Daoy (cell line): ENCODE data around the gene RPS6KA4. TPM values are rescaled to one million over a fixed set of nuclear protein-coding genes. Genes with fewer than 3 reads are reported as not detected.
"Not testable (repeated sequence)": the region's sequence is repeated elsewhere in the genome, so short reads cannot be mapped to it uniquely, and the experiment has no call there.

Experiments
- DNase-seq: peaks from one replicate; pipeline ENCODE4 v3.0.0-alpha.2; 2015; ENCODE audit warnings: low read depth
- total RNA-seq: library from RNA; depleted of rRNA; stranded (reverse); fragments of >200 nt; shearing (Covaris generic); gene quantifications from 2 replicates; pipeline ENCODE4 v1.2.3, GENCODE V29; 2014

Gene RPS6KA4
- total RNA-seq, 1 experiment from 2014 or later, result 28.7 TPM

- DNase-seq, result peak; percentile 62
Observed at GRCh38 chr11:64385945-64386704, 27.2 kb downstream of the RPS6KA4 start.

DNA sequence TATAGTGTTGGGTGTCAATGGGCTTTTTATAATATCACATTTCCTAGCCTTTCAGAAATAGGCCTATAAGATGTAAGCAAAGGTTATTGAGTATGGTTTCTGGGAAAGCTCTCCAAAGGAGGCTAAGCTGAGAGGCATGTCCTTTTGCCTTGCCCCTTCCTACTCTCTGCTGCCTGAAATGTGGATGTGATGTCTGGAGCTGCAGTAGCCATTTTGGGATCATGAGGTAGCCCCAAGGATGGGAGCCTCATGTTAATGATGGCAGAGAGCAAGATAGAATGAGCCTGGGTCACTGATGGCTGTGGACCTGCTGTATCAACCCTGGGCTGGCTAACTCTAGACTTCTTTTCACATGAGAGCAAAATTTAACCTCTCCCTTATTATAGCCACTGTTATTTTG lies 29.0 kb downstream of the RPS6KA4 start:
- no peak for DNase-seq

DNA sequence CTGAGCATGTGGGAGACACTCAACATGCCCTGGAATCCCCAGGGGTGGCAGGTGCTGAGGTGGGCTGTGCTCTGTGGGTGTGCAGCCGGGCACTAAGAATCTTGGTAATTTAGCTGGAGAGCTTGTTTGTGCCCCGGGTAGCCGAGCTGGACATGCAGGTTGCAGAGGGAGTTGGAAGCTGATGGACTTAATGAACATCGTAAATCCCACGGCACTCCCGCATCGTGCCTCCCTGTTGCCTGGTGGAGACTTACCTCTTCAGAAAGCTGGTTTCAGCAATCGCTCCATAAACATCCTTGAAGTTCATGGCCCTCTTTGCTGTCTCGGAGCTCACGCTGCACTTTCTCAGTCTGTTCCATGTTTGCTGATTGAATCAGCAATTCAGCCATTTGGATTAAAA lies 29.9 kb downstream of the RPS6KA4 start:
- no peak for DNase-seq

DNA sequence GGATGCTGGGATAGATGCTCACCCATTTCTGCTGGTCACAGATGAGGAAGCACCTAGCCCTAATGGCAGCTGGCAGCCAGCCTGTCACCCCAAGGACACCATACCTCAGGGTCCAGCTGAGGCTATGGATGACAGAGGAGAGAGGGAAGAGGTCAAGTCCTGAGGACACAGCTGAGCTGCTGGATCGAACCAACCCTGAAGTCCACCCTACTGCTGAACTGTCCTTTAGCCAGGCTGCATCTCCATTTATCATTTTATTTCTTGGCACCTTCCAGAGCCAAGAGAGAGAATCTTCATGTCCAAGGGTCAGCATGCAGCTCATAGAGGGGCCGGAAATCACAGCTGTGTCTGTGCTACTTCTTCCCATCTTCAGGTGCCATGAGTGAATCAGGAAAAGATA lies 30.9 kb downstream of the RPS6KA4 start:
- no peak for DNase-seq

DNA sequence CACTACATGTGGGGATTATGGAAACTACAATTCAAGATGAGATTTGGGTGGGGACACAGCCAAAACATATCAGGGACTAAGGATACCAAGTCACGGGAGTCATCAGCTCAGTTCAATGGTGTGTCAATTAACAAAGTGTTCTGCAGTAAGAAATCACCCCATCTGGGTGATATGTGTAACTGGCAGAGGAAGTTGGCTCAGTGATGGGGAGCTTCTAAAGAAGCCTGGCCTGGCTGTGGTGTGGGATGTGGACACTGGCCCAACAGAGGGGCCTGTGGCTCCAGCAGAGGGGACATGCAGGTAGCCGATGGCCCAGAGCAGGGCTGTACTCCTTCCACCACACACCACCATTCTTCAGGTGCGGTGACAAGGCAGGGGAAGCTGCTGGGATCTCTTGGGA lies 31.6 kb downstream of the RPS6KA4 start:
- no peak for DNase-seq

GRCh38 chr11:64391839-64392238 lies 32.9 kb downstream of the RPS6KA4 start:
- DNase-seq, result no peak

GRCh38 chr11:64395545-64396078 lies 36.6 kb downstream of the RPS6KA4 start:
- no peak for DNase-seq

- no peak for DNase-seq
Observed at GRCh38 chr11:64396079-64396591, 37.2 kb downstream of the RPS6KA4 start.

DNA sequence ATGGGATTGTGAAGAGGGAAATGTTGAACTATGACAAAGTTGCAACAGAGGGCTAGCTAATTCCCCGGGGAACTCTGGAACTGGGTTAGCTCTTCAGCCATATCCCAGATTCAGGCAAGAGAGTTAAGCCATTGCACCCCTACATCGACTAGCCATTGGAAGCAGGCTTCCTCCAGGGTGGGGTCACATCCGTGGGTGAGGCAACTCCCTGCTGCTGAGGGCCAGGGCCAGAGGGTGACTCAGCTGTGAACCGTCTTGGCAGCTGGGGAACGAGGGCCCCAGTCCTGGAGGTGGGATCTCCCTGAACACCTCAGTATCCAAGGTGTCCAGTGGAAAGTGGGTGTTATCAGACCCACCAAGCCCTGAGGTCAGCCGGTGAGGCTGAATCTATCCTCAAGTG lies 41.1 kb downstream of the RPS6KA4 start:
- peak; percentile 56 for DNase-seq

GRCh38 chr11:64400667-64401066 lies 41.7 kb downstream of the RPS6KA4 start:
- DNase-seq, result no peak

DNA sequence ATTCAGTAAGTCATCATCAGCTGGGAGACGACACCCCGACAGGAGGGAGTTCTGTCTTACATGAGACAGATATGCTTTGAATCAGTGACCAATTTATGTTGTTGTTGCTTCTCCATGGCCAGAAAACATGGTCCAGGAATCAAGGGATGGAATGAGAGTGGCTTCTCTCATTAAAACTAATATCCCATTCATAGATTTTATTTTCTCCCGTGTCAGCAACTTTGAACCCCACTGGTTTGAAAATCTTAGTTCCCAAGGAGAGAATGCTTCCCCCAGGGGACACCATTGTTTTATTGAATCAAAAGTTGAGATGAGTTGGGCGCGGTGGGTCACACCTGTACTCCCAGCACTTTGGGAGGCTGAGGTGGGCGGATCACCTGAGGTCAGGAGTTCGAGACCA lies 42.8 kb downstream of the RPS6KA4 start:
- no peak for DNase-seq

- no peak for DNase-seq
Observed at GRCh38 chr11:64403106-64403505, 44.1 kb downstream of the RPS6KA4 start.

DNA sequence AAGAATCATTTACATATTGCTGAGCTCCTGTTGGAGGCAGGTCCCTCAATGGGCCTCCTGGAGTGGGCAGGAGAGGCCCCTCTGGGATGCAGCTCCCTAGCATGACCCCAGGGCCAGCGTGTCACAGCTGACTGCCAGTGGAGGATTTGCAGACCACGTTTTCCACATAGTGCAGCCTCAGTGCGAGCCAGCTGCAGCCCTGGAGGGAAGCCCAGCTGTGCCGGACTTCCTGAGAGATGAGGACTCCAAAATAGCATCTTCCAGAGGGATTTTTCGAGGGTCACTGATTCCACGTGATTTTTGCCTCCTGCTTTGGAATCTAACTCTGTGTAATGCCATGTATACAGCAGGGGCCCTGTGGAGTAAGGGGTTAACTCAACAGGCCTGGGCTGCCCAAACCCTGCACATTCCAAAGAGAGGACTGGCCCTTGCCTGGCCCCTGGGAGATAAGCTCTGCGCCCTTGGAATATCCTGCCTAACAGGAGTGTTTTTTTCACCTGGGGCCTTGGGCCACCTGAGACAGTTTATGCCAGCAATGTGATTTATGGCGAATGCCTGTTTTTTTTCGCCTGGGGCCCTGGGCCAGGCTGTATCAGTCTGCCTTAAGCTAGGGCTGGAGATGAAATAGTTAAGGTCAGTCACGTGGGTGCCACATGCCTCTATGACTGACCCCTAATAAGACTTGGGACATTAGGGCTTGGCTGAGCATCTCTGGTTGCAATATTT lies 47.4 kb downstream of the RPS6KA4 start:
- DNase-seq, result no peak

DNA sequence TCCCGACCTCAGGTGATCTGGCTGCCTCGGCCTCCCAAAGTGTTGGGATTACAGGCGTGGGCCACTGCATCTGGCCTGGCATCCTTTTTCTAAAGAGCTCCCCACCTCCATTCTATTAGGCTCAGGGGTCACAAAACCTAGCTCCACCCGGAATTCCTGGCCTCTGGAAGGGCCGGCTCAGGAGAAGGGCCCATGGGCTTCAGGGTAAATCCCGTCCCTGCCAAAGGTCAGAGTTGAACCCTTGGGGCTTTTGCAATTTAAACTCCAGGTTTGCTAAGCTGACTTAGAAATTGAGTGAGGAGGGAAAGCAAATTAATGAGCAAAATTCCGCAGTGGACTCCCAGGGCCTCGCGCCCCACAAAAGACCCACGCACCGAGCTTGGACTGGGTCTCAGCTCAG lies 48.3 kb downstream of the RPS6KA4 start:
- DNase-seq, result no peak

- no peak for DNase-seq
Observed at GRCh38 chr11:64407630-64408029, 48.7 kb downstream of the RPS6KA4 start.

DNA sequence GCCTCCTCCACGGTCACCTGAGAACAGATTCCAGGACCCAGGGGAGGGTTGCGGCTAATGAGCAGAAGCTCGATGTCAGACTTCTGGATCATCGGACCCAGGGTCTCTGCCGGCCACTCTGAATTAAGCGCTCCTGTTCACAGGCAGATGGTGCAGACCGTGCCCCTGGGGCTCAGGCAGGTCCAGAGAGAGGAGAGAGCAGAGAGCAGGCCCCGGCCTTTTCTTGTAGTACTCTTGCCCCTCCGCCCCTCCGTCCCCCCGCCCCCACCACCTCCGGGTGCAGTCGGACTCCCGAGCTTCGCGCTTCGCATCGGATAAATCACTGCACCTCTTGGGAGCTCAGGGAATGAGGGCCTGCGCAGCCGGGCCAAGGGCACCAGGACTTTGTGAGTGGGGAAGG lies 50.3 kb downstream of the RPS6KA4 start:
- DNase-seq, result no peak

DNA sequence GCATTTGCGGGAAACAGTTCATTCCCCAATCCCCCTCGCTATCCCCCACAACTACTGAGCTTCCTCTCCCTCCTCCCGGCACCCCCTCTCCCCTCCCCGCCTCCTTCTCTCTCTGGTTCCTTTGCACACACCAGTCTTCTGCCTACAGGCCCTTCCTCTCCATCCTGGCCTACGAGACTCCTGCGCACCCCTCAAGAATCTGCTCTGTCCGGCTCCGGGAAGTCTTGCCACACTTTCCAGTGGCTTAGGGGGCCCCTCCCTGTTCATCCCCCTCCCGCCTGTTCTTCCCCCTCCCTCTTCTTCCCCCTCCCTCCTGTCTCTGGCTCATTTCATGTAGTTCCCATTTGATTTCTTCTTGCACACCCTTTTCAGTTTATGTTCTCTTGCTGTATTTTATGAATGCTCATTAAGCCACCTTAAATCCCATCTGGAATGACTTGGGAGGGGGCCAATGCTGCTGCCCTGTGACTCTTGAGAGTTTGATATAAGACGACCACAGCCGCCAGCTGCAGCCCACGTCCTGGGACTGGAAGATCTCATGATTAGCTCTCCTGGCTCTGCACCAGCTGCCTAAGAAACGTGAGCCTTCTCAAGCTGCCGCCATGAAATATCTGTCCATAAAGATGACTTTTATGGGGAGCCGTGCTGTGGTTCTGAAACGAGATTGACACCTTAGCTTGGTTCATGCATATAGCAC lies 50.9 kb downstream of the RPS6KA4 start:
- DNase-seq, result no peak

DNA sequence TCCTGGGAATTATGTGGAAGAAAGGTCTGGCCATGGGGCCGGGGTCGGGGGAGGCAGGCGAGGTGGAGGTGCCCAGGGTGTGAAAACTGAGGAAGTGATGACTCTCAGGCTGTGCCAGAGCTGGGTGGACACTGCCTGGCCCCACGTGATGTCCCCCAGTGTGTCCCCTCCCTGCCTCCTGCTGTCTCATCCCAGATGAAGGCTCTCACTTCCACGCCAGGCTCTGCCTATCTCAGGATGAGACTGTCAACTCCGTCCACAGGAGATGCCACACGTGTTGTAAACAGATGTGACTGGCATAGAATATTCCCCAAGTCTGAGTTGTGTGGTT lies 51.4 kb downstream of the RPS6KA4 start:
- DNase-seq, result no peak

GRCh38 chr11:64413417-64413816 lies 54.5 kb downstream of the RPS6KA4 start:
- no peak for DNase-seq

- DNase-seq, result no peak
Observed at GRCh38 chr11:64415286-64415685, 56.3 kb downstream of the RPS6KA4 start.

- no peak for DNase-seq
Observed at GRCh38 chr11:64415996-64416728, 57.2 kb downstream of the RPS6KA4 start.

- not testable (repeated sequence) for DNase-seq
Observed at GRCh38 chr11:64418233-64418632, 59.3 kb downstream of the RPS6KA4 start.
